Measurements from ENCODE around the gene SLC25A31.

The SLC25A31 gene

DNA sequence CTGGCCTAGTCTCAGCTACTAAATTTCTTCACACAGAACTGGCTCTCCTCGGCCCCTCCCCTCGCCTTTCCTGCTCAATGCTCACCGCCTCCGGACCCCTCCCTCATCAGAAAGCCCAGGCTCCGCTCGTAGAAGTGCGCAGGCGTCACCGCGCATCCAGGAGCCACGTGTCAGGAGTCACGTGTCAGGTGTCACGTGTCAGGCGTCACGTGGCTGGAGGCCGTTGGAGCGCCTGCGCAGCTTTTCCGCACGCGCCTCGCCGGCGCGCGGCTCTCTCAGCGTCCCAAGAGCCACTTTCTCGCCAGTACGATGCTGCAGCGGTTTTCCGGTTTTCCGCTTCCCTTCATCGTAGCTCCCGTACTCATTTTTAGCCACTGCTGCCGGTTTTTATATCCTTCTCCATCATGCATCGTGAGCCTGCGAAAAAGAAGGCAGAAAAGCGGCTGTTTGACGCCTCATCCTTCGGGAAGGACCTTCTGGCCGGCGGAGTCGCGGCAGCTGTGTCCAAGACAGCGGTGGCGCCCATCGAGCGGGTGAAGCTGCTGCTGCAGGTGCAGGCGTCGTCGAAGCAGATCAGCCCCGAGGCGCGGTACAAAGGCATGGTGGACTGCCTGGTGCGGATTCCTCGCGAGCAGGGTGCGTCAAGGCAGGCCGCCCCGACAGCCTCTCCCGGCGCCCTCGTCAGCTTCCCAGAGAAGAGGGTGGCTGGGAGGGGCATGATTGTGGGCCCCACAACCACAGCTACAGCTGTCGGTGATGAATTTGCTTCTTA, at the start of gene SLC25A31:
SLC25A31 (plus strand) TSS at position 259 of the 772 bp plus-strand sequence; CDS start at position 405, 146 bp downstream.
- DNase-seq = no peak

DNA sequence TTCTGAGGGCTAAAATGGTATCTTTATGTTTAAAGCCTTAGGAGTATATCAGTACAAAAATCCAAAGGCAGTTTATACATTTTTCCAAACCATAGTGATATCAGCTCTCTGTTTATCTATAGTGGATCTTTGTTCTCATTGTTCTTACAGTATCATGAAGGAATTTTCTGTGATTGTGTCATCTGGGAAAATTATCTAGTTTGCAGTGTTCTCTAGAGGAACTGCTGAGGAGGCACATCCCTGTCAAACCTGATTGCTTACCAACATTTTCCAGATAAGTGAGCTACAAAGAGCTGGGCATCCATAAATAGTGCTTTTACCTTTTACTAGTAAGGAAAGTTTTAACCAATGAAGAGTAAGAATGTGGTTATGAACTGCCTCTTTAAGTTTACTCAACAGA, 44.9 kb upstream of the SLC25A31 start:
- no peak for DNase-seq

DNA sequence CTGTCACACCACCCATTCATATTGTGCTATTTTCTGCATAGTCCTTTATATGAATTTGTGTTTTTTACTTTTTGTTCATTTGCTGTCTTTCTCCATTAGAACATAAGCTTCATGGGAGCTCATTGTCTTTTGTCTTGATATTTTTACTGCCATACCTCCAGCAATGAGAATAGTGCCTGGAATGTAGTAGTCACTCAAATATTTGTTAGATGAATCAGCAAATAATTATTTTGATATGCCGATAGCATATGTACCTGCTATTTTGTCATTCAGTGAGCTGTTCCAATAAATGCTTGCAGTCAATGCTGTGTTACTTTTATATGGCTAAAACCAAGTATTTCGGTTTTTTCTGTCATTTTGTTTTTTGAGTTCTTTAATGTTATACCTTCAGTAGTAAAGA, 43.5 kb upstream of the SLC25A31 start:
- DNase-seq = no peak

DNA sequence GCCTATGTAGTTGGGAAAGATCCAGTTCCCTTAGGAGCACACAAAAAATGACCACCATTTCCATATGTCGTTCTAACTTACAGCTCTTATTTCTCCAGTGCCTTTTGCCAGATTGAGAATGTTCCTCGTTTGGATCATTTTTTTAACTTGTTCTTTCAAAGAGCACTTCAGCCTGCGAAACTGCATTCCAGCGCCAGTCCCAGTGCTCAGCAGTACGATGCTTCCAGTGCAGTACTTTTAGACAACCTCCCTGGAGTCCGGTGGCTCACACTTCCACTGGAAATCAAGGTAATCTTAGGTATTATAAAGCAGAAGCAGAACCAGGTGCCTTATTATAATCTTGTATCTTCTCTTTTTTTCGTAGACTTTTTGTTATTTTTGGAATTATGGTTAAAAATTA, 42.6 kb upstream of the SLC25A31 start:
- DNase-seq = no peak

DNA sequence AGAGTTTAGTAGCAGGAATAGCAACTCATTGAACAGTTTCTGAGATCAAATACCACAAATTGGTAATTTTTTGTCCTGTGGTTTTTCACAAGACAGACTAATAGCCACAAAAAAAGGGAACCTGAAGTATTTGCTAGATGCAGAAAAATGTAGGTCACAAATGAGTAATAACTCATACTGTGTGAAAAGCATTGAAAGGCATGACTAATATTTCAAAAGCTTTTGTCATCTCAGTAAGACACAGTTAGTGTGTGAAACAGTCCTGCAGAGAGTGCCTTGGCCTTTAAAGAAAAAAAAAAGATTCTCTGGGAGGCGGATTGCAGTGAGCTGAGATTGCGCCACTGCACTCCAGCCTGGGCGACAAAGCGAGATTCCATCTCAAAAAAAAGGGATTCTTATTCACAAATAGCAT, 31.4 kb upstream of the SLC25A31 start:
- DNase-seq = no peak

DNA sequence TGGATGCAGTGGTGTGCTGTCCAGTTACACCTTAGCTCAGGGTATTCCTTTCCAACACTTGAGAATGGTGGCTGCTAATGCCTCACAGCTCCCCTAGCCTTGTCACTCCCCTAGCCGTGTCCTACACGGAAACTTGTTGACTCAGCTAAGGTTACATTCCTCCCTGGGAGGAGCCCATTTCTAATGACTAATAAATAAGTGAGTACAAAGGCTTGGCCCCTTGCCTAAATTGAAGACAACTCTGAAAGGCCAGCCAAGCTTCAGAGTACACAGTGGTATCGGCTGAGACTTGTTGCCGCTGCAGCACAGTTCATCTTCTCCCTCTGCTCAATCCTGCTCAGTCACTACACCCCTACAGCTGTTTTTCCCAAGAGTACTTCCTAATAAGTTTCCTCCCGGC, 21.2 kb upstream of the SLC25A31 start:
- no peak for DNase-seq

DNA sequence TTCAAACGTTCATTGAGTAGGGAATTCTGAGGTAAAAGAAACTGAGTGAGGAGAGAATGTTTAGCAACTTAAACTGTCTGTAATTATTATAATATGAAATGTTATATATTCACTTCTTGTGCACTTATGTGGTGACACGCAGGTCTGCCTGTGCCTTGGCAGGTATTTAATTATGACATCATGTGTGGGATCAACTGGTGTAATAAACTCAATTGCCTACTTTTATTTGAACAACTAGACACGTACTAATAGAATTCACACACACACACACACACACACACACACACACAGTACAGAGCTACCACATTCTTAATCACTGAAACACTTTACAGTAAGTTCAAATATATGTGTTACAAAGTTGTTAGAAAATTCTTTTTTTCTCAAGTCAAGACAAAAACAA, 20.7 kb upstream of the SLC25A31 start:
- DNase-seq = no peak

DNA sequence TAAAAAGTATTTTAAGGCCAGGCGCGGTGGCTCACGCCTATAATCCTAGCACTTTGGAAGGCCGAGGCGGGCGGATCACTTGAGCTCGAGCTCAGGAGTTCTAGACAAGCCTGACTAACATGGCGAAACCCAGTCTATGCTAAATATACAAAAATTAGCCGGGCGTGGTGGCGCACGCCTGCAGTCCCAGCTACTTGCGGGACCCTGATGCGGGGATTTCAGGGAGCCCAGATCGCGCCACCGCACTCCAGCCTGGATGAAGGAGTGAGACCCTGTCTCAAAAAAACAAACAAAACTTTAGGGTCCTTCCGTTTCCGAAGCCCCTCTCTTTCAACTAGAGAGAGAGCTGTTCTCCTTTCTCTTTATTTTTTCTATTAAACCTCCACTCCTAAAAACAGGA, 1.2 kb downstream of the SLC25A31 start:
- DNase-seq = no peak

DNA sequence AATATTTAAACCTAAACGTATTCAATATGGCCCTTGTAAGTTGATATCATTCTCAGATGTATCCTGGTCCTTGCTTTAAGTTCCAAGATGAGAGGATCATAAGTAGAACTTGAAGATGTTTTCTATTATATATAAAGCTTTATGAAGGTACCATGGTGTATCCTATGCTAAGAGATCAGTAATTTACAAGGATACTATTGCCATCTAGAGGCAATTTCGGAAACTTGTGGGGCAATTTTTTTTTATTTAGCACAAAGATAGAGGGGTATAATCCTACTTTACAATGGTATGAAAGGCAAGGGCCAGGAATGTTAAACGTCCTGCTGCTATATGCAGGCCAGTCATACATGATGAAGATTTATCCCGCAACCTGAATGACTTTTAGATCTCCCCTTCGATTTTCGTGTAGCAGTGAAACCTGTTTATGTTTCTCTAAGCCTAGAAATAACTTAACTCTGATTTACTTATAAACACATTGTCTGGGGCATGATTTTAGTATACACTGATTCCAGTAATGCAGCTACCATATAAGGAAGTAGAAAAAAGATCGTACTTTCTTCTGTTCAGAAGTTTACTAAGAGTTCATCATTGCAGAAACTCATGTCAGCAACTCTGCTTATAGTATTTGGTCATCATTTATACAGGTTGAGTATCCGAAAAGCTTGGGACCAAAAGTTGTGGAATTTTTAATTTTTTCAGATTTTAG, 2.6 kb downstream of the SLC25A31 start:
- DNase-seq = peak; percentile 55

DNA sequence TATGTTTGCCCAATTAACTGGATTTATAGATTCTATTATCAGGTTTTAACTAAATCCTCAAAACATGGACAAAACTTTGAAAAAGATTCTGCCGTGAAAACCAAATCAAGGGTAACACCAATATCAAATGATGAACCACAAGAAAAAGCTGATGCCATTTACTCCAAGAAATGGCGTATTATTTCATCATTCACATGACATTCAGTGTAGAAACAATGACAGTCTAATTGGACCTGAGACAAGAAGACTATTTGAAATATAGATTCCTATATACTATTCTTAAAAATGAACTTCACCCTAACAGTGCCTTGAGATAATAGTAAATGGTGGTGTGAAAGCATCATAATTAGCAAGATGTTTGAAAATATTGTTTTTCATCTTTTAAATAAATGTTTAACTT, 4.8 kb downstream of the SLC25A31 start:
- DNase-seq = no peak

DNA sequence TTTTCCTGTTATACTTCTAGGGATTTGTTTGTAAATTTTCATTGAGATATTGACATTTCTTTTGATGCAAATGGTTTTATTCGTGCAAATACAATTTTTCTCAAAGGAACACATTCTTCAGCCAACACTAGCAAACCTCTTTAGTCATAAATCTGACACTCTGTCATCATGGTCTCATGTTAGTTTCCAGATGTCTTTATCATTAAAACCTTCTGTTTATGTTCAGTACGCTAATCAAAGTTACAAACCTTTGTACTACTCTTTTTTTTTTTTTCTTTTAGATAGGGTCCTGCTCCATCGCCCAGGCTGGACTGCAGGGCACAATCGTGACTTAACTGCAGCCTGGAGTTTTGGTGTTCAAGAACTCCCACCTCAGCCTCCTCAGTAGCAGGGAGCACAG, 7.1 kb downstream of the SLC25A31 start:
- no peak for DNase-seq

DNA sequence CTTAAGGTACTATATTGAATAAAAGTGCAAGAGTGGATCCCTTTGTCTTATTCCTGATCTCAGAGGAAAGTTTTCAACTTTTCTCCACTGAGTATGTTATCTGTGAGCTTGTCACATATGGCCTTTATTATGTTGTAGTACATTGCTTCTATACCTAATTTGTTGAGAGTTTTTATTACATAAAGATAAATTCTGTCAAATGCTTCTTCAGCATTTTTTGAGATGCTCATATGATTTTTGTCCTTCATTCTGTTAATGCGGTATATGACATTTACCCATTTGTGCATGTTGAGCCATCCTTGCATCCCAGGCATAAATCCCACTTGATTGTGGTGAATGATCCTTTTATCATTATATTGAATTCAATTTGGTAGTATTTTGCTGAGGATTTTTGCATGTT, 11.0 kb downstream of the SLC25A31 start:
- DNase-seq = no peak

DNA sequence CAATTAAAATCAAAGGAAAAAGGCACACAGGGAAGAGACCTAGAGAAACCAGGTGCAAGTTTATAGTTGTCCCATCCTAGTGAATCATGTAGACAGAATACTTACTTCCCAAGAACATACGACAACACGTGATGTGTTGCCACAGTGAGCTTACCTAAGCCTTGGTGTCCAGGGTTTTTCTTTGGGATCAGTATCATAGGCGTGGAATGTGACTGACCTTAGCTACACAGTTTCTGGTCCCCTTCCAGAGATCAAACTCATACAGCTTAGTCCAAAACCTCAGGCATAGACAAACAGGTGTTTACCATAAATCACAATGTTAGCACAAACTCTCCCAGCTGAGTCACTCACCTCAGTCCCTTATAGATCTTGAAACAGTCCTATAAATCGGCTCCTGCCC, 17.7 kb downstream of the SLC25A31 start:
- no peak for DNase-seq

DNA sequence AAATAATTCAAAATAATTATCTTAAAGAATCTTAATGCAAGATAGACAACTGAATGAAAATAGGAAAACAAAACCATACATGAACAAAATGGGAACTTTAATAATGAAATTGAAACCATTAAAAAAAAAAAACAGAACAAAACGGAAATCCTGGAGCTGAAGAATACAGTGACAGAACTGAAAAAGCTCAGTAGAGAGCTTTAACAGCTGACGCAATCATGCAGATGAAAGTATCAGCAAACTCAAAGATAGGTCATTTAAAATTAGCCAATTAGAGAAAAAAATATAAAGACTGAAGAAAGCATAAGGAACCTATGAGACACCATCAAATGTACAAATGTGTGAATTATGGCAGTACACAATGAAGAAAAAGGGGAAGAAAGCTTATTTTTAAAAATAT, 18.8 kb downstream of the SLC25A31 start:
- no peak for DNase-seq

DNA sequence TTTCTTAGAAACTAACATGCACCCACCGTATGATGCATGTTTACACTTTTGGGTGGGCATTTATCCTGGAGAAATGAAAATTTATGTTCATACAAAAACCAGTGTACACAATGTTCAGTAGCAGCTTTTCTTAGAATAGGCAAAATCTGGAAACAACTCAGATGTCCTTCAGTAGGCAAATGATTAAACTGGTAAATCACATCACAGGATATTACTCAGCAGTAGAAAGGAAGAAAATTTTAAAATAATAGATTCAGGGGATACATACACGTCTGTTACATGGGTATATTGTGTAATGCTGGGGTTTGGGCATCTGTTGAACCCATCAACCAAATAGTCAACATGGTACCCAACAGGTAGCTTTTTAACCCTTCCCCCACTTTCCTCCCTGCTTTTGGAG, 26.7 kb downstream of the SLC25A31 start:
- DNase-seq = no peak

DNA sequence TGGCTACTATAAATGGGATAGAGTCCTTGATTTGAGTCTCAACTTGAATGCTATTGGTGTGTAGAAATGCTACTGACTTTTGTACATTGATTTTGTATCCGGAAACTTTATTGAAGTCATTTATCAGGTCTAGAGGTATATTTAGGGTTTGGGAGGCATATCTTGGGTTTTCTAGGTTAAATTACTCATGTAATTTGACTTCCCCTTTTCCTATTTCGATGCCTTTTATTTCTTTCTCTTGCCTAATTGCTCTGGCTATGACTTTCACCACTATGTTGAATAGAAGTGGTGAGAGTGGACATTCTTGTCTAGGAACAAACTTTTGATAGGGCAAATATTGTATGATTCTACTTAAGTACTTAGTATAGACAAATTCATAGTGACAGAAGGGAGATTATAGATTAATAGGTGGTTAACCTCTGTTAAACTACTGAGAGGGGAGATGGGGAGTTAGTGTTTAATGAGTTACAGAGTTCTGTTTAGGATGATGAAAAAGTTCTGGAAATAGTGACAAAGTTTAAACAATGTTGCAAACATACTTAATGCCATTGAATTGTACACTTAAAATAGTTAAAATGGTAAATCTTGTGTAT, 29.1 kb downstream of the SLC25A31 start:
- no peak for DNase-seq

DNA sequence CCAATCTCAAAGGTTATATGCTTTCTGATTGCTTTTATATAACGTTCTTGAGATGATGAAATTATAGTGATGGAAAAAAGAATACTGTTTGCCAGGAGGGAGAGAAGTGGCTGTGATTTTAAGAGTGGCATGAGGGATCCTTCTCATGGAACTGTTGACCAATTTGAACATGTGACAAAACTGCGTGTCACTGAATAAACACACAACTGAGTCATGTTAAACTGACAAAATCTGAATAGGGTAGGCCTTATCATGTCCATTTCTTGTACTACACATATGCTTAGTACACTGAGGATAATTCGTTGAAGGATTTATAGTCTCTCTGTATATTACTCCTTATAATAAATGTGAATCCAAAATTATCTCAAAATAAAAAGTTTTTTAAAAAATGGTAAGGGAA, 29.7 kb downstream of the SLC25A31 start:
- no peak for DNase-seq

DNA sequence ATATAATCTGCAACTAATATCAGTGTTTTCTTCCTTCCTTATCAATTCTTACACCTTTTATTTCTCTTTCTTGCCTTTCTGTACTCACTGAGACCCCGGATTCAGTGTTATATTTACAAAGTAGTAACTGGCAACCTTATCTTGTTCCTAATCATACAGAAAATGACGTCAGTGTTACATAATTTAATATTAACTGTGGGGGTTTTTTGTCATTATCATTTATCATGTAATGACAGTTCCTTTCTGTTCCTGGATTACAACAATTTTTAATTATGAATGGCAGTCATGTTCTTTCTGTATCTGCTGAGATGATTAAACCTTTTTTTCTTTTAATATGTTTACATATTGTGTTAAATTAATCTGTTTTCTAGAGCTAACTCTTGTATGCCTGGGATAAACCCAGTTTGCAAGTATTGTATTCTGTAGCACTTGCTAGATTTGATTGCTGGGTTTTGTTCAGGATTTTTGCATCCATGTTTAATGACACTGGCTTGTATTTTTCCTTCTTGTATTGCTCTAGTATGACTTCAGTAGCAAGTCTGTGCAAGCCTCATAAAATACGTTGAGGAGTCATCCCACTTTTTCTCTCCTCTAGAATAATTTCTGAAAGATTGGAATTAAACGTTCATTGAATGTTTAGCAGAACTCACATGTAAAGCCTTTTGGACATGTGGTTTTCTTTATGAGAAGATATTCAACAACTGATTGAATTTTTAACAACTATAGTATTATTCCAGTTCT, 41.5 kb downstream of the SLC25A31 start:
- no peak for DNase-seq

DNA sequence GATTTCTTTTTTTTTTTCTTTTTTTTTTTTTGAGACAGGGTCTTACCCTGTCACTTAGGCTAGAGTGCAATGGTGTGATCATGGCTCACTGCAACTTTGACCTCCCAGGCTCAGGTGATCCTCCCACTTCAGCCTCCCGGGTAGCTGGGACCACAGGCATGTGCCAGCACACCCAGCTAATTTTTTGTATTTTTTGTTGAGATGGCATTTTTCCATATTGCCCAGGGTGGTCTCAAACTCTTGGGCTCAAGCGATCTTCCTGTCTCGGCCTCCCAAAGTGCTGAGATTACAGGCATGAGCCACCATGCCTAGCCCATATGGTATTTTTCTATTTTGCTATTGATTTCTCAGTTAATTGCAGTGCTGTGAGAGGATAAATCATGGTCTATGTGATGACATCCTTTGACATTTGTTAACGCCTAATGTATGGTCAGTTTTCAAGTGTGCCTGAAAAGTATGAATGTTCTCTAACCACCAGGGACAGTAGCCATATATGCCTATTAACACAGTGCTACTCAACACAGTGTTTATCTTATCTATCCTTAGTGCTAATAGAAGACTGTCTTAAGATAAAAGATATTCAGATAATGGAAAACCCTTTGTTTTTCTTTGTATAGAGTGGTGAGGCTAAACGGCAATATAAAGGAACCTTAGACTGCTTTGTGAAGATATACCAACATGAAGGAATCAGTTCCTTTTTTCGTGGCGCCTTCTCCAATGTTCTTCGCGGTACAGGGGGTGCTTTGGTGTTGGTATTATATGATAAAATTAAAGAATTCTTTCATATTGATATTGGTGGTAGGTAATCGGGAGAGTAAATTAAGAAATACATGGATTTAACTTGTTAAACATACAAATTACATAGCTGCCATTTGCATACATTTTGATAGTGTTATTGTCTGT, 42.8 kb downstream of the SLC25A31 start:
- no peak for DNase-seq

DNA sequence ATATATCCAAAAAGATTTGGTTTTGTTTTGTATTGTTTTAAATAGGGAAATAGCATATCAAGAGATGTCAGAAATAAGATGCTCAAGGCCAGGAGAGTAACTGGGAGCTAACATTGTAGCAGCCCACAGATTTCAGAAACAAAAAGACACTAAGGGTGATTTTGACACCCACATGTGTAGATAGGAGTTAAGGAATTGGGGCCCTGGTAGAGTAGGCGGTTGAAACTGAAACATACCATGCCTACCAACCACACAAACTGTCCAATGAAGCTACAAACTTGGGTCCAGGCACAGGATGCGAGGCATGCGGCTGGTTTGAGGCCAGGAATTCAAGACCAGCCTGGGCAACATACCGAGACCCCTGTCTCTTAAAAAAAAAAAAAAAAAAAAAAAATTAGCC, 45.6 kb downstream of the SLC25A31 start:
- no peak for DNase-seq

DNA sequence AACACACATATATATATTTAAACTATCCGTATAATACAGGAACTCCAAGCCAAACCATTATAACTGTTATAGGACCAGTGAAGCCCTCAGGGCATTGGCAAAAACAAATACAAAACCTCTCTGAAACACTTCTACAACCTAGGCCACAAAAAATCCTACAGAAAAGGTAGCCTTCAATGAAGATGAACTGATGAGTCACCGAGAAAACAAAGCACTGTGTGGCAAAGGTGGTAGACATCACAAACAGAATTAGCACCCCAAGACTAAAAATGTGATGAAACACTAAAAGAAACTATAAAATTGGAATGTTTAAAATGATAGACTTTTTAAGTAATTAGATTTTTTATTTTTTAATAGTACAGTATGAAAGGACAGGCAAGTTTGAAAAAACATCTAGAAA, 46.4 kb downstream of the SLC25A31 start:
- DNase-seq = no peak

DNA sequence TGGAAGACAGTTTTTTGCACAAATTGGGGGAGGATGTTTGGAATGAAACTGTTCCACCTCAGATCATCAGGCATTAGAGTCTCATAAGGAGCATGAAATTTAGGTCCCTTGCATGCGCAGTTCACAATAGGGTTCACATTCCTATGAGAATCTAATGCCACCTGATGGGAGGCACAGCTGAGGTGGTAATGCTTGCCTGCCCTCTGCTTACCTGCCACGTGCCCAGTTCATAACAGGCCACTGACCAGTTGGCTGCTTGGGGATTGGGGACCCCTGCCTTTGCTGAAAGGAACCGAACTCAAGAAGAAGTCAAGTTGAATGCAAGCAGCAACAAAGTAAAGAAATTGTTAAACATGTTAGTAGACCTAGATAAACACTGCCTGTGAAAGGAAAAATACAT, 47.3 kb downstream of the SLC25A31 start:
- no peak for DNase-seq
